Globus pallidus (tissue), 1 donor: ENCODE results near the gene OSGEP.

Experiments used
- DNase-seq: peaks from one replicate; pipeline ENCODE4 v3.0.0-alpha.2; 2015; ENCODE audit warnings: low spot score

The OSGEP gene

GRCh38 chr14:20454516-20455354 lies at the start of gene OSGEP, which contains the start of gene APEX1:
TSS of gene OSGEP (minus strand) at chr14:20454812. CDS start at chr14:20454683, 129 bp downstream.
TSS of gene APEX1 (plus strand) at chr14:20455226. CDS start at chr14:20455646, 420 bp downstream.
- peak; percentile 99 for DNase-seq

- DNase-seq = peak; percentile 52
These were observed 49.3 kb upstream of the OSGEP start for GRCh38 chr14:20503898-20504297.

DNA sequence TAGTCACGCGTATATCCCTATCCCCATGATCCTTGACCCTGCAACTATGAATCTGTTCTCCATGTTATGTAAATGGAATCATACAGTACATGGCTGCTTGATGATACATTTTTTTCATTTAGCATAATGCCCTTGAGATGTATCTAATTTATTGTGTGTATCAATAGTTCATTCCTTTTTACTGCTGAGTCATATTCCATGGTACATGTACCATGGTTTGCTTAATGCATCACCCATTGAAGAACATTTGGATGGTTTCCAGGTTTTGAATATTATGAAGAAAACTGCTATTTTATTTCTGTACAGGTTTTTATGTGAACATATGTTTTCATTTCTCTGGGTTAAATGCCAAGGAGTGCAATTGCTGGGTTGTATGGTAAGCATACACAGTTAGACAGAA lies 46.7 kb upstream of the OSGEP start:
- no peak for DNase-seq

GRCh38 chr14:20499881-20500280 lies 45.3 kb upstream of the OSGEP start:
- no peak for DNase-seq

DNA sequence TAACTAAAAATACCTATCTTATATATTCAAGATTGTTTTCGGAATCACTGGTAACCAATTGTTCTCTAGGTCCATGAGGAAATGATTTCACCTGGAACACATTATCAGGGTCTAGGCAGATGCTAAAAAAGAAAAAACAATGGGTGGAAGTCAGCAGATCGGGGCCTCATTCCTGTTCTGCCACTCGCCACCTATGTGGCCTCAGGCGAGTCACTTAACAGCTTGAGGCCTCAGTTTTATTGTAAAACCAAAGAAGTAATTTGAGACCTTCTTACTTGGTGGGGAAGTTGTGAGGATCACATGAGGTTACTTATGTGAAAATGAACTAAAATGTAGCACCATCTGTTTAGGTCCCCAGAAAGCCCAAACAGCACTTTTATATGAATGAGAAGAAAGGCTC lies 44.5 kb upstream of the OSGEP start:
- DNase-seq = no peak

GRCh38 chr14:20498622-20499021 lies 44.0 kb upstream of the OSGEP start:
- DNase-seq = no peak

DNA sequence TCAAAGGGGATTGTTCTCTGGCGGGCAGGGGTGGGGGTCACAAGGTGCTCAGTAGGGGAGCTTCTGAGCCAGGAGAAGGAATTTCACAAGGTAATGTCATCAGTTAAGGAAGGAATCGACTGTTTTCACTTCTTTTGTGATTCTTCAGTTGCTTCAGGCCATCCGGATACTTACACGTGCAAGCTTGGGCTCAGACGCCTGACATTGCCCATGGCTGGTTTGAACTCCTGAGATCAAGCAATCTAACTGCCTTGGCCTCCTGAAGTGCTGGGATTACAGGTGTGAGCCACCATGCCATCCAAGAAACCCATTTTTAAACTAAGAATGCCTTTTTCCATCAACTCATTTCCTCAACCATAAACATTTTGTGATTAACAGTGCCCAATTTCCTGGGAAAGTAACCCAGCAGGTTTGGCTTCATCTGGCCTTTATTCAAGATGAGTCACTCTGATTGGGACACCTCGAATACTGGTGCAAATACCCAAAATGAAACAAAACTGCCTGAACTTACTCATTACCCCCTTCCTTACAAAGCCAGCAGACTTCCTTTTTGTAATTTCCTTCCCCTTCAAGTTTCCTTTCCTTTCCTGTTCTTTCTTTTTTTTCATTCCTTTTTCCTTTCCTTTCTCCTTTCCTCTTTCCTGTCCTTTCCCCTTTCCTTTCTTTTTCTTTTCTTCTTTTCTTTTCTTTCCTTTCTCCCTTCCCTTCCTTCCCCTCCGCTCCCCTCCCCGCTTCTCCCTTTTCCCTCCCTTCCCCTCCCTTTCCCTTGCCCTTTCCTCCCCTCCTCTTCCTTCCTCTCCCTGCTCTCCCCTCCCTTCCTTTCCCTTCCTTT lies 40.5 kb upstream of the OSGEP start:
- DNase-seq = no peak

DNA sequence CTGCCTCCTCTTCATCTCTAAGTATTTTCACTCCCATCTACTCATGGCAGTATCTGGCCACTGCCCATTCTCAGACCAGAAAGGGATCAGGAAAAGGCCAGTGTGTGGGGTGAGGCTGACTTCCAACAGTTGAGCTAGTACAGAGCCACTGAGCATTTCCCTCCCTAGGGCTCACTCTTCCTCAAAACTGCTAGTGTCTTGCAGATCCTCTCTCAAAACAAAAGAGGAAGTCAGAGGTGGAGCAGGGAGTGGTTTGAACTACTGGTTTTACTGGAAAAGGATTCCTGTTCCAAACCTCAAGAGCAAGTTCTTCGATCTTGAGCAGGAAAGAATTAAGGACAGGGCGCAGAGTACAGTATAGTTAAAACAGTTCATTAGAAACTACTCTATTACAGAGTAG lies 39.0 kb upstream of the OSGEP start:
- DNase-seq = peak; percentile 57

- no peak for DNase-seq
These were observed 37.9 kb upstream of the OSGEP start for GRCh38 chr14:20492486-20492885.

GRCh38 chr14:20490563-20490962 lies 36.0 kb upstream of the OSGEP start:
- DNase-seq = no peak

DNA sequence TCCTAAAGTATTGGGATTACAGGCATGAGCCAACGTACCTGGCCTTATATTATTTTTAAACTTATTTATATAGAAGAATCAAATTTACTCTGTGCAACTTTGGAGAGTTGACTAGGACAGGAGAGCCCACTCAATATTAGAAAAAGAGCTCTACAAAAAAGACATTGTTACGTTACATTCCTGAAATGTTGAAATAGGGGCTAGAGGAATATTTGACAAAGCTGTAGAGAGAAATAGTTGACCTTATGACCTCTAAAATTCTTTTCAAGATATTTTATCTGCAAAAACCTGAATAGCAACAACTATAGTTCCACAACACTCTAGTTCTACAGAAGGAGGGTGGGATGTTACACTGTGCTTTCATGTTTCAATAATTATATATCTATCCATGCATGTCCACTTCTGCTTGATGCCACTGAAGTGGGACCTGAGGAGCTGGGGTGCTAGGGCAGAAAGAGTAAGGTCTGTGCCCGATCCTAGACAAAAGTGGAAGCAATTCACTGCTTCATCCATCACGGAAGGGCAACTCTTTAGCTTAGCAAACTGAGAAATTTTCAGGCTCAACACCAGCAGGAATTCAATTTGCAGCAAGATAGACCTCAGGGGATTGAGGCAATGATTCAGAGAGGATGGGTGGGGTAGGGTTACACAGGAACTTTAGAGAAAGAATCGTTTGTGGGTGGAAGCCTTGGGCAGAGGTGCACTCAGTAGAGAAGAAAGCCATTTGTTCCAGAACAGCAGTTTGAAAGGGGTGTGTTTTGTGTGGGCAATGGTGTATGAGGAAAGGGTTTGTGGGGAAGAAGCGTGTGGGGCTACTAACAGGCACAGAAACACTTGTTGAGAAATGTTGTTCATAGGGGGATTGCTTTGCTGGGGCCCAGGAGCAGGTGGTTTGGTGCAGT lies 34.7 kb upstream of the OSGEP start:
- no peak for DNase-seq

DNA sequence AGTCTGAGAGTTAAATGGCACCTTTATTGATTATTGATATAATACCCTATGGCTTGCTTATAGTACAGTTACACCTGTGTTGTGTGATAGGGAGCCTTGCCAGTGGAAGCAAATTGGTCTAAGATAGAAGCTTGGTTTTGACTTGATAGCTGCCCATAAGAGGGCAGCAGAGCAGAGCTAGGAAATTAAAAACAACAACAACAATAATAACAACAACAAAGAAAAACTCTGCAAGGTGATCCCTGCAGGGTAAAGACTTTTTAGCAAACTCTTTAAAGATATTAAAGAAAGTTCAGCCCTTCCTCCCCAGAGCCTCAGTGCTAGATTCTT lies 32.7 kb upstream of the OSGEP start:
- DNase-seq = no peak

DNA sequence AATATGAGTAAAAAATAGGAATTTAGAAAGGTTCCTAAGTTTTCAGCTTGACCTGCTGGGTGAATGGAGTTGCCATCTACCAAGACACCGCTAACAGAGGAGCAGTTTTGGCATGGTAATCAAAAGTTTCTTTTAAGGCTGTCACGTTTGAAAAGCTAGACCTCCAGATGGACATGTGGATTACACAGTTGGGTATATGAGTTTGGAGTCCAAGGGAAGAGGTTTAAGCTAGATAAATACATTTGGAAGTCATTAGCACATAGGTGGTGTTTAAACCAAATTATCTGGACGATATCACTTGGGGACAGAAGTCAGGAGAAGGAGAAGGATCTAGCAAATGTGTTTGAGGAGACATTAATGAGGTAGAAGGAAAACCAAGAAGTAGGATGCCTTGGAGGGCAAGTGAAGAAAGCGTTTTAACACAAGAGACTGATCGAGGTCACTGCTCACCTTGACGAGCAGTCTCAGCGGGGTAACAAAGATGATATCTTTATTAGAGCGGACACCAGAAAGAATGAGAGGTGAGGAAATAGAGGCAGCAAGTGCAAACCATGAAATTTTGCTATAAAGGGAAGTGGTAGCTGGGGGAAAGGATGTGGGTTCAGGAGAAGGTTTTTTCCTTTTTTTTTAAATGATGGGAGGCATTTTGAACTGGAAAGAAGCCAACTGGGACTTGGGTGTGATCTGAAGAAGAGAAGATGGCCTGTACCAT lies 32.2 kb upstream of the OSGEP start:
- DNase-seq = no peak

- DNase-seq = no peak
These were observed 31.3 kb upstream of the OSGEP start for GRCh38 chr14:20485900-20486299.

DNA sequence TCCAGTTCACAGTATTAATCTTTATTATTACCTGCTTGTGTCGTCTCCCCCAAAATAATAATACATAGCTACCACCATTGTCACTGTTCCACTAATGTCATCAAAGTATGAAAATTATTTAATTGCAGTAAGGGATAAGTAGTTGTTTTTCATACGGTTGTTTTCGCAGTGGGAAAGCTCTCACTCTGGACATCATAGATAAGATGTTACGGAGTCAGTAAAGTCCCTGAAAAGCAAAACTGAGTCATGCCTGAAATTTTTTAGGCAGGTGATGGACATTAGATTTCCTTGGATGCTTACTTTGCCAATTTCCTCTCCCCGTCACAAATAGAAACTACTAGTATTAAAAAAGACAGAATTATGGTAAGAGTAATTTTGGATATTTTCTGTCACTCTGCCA lies 27.8 kb upstream of the OSGEP start:
- no peak for DNase-seq

DNA sequence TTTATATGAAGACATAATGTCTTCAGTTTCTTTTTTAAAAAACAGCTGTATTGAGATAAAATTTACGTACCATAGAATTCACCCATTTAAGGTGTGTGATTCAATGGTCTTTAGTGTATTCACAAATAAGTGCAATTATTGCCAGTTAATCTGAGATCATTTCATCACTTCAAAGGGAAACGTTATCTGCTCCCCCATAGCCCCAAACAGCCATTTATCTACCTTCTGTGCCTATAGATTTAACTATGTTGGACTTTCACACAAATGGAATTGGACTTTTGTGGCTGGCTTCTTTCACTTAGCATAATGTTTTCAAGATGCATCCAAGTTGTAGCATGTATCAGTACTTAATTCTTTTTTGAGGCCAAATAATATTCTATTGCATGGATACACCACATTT lies 24.3 kb upstream of the OSGEP start:
- DNase-seq = no peak

DNA sequence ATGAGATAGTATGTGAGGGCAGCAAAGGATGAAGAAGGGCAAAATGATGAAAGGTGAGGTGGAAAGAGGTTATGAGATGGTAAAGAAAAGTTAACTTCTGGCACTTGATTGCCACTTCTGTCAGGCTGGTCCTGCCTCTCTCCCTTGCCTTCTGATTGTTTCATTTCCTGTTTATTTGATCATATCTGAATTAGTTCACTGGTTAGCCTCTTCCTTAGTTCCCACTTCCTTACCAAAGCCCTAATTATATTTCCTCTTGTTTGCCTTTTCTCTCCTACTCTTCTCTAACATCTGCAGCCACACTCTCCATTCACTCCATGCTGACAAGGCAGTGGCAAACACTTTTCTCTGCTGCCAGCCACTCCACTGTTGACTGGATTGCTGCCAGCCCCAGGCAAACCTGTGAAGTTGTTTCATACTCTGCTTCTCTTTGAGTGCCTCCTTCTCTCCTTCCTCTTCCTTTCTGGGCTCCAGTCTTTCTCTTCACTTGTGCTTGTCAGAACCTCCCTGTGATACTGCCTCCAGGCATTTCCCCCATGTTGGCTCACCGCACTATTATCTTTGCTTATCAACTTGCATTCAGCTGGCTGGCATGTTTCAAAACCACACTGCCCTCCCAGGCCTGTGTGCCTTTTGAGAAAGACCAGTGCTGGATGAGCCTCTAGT lies 22.7 kb upstream of the OSGEP start:
- peak; percentile 22 for DNase-seq

- no peak for DNase-seq
These were observed 22.2 kb upstream of the OSGEP start for GRCh38 chr14:20476776-20477175.

GRCh38 chr14:20472536-20473169 lies 18.0 kb upstream of the OSGEP start:
- no peak for DNase-seq

DNA sequence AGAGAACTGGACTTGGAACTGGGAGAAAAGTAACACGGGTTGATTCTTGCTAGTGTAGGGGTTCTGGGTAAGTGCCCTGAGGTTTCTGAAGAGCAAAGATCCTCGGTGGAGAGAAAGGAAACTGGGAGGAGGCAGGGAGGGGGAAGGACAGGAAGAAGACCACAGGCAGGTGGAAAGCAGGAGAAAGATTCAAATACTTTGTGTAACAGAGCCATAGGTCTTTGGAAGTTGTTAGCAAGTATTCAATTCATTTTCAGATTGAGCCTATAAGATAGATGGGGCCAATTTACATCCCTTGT lies 15.9 kb upstream of the OSGEP start:
- DNase-seq = no peak
